ENCODE data around the gene ZNF784. TPM values are rescaled to one million over a fixed set of nuclear protein-coding genes. Genes with fewer than 3 reads are reported as not detected.

Gene ZNF784
- total and polyA plus RNA-seq, 2 of the 13 experiments (the other 11 are each of a cell fraction or from before 2014, with no cell fraction given): 4.1 to 4.2 TPM

DNA sequence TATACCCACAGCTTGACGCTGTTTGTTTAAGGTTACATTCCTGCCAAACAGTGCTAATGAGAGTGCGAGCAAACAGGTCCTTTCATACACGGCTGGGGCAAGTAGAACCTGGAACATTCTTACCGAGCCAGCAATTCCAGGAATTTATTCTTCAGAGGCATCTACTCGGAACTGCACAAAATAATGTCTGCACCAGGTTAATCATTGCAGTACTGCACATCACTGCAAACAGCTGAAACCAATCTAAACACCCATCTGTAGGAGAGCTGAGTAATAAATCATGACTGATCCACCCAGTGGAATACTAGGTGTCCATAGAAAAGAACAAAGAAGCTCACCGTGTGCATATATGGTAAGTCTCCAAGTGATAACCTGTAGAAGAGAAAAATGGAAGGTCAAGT lies 42.5 kb downstream of the ZNF784 start (continued):
- TF ChIP-seq, protein P1, sequence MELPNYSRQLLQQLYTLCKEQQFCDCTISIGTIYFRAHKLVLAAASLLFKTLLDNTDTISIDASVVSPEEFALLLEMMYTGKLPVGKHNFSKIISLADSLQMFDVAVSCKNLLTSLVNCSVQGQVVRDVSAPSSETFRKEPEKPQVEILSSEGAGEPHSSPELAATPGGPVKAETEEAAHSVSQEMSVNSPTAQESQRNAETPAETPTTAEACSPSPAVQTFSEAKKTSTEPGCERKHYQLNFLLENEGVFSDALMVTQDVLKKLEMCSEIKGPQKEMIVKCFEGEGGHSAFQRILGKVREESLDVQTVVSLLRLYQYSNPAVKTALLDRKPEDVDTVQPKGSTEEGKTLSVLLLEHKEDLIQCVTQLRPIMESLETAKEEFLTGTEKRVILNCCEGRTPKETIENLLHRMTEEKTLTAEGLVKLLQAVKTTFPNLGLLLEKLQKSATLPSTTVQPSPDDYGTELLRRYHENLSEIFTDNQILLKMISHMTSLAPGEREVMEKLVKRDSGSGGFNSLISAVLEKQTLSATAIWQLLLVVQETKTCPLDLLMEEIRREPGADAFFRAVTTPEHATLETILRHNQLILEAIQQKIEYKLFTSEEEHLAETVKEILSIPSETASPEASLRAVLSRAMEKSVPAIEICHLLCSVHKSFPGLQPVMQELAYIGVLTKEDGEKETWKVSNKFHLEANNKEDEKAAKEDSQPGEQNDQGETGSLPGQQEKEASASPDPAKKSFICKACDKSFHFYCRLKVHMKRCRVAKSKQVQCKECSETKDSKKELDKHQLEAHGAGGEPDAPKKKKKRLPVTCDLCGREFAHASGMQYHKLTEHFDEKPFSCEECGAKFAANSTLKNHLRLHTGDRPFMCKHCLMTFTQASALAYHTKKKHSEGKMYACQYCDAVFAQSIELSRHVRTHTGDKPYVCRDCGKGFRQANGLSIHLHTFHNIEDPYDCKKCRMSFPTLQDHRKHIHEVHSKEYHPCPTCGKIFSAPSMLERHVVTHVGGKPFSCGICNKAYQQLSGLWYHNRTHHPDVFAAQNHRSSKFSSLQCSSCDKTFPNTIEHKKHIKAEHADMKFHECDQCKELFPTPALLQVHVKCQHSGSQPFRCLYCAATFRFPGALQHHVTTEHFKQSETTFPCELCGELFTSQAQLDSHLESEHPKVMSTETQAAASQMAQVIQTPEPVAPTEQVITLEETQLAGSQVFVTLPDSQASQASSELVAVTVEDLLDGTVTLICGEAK (IDR thresholded peaks at IDR 0.05): no peak
- TF ChIP-seq, protein P1 (CRISPR knock-in tag; IDR thresholded peaks at IDR 0.05): no peak
- no peak for TF ChIP-seq SOX13 (IDR thresholded peaks at IDR 0.05)
- TF ChIP-seq SOX13 (CRISPR knock-in tag; conservative IDR thresholded peaks at IDR 0.05 in 1 of 2, IDR thresholded peaks at IDR 0.05 in 1 of 2): peak in 1 of 2 experiments; percentile 52; a peak in 1 of 4 replicates
- TF ChIP-seq, protein P2, sequence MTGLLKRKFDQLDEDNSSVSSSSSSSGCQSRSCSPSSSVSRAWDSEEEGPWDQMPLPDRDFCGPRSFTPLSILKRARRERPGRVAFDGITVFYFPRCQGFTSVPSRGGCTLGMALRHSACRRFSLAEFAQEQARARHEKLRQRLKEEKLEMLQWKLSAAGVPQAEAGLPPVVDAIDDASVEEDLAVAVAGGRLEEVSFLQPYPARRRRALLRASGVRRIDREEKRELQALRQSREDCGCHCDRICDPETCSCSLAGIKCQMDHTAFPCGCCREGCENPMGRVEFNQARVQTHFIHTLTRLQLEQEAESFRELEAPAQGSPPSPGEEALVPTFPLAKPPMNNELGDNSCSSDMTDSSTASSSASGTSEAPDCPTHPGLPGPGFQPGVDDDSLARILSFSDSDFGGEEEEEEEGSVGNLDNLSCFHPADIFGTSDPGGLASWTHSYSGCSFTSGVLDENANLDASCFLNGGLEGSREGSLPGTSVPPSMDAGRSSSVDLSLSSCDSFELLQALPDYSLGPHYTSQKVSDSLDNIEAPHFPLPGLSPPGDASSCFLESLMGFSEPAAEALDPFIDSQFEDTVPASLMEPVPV (CRISPR knock-in tag; IDR thresholded peaks at IDR 0.05): 0 out of 2 replicates have a peak, but pooled peaks have one; percentile 7
- TF ChIP-seq FOXA3 (CRISPR knock-in tag; IDR thresholded peaks at IDR 0.05): 0 out of 2 replicates have a peak, but pooled peaks have one; percentile 5
- TF ChIP-seq ONECUT2 (CRISPR knock-in tag; IDR thresholded peaks at IDR 0.05): no peak
- TF ChIP-seq ZNF30 (CRISPR knock-in tag; IDR thresholded peaks at IDR 0.05): 0 out of 2 replicates have a peak, but pooled peaks have one; percentile 37
- TF ChIP-seq, protein P3, sequence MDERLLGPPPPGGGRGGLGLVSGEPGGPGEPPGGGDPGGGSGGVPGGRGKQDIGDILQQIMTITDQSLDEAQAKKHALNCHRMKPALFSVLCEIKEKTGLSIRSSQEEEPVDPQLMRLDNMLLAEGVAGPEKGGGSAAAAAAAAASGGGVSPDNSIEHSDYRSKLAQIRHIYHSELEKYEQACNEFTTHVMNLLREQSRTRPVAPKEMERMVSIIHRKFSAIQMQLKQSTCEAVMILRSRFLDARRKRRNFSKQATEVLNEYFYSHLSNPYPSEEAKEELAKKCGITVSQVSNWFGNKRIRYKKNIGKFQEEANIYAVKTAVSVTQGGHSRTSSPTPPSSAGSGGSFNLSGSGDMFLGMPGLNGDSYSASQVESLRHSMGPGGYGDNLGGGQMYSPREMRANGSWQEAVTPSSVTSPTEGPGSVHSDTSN (CRISPR knock-in tag; IDR thresholded peaks at IDR 0.05): 0 out of 2 replicates have a peak, but pooled peaks have one; percentile 11
- TF ChIP-seq SOX5 (CRISPR knock-in tag; IDR thresholded peaks at IDR 0.05; ENCODE audit: borderline replicate concordance): peak; percentile 45; the same call in 1 of the 2 replicates
- no peak for TF ChIP-seq ZNF775 (CRISPR knock-in tag; IDR thresholded peaks at IDR 0.05; ENCODE audit: borderline replicate concordance)
- TF ChIP-seq SP5 (CRISPR knock-in tag; IDR thresholded peaks at IDR 0.05; ENCODE audit: borderline replicate concordance, low read depth): 0 out of 2 replicates have a peak, but pooled peaks have one; percentile 22
- TF ChIP-seq ZNF644 (CRISPR knock-in tag; IDR thresholded peaks at IDR 0.05; ENCODE audit: low read depth): 0 out of 2 replicates have a peak, but pooled peaks have one; percentile 11
- no peak for TF ChIP-seq CCDC6 (CRISPR knock-in tag; IDR thresholded peaks at IDR 0.05)
- TF ChIP-seq, protein P4, sequence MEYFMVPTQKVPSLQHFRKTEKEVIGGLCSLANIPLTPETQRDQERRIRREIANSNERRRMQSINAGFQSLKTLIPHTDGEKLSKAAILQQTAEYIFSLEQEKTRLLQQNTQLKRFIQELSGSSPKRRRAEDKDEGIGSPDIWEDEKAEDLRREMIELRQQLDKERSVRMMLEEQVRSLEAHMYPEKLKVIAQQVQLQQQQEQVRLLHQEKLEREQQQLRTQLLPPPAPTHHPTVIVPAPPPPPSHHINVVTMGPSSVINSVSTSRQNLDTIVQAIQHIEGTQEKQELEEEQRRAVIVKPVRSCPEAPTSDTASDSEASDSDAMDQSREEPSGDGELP (IDR thresholded peaks at IDR 0.05; ENCODE audit: borderline replicate concordance, low read depth): peak; percentile 82
- TF ChIP-seq, protein P5, sequence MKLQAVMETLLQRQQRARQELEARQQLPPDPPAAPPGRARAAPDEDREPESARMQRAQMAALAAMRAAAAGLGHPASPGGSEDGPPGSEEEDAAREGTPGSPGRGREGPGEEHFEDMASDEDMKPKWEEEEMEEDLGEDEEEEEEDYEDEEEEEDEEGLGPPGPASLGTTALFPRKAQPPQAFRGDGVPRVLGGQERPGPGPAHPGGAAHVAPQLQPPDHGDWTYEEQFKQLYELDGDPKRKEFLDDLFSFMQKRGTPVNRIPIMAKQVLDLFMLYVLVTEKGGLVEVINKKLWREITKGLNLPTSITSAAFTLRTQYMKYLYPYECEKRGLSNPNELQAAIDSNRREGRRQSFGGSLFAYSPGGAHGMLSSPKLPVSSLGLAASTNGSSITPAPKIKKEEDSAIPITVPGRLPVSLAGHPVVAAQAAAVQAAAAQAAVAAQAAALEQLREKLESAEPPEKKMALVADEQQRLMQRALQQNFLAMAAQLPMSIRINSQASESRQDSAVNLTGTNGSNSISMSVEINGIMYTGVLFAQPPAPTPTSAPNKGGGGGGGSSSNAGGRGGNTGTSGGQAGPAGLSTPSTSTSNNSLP (IDR thresholded peaks at IDR 0.05; ENCODE audit: low read depth, low read length): peak; percentile 93

Data from HepG2 (cell line).